Ishikawa (cell line): ENCODE measurements around the gene GRK3.
A peak's percentile ranks its signal among the peaks of the same experiment; 100 is the strongest.

Source experiments
- CEBPB ChIP-seq: IDR thresholded peaks from 2 replicates; pipeline ENCODE4 v1.6.1; 2012
- CREB1 ChIP-seq: IDR thresholded peaks from 2 replicates; pipeline ENCODE4 v1.6.1; 2012; ENCODE audit warnings: low read depth
- EGR1 ChIP-seq: IDR thresholded peaks from 2 replicates; pipeline ENCODE4 v1.6.1; 2012
- EP300 ChIP-seq: IDR thresholded peaks from 2 replicates; pipeline ENCODE4 v1.6.1; 2012; ENCODE audit warnings: borderline replicate concordance
- FOXM1 ChIP-seq: IDR thresholded peaks from 2 replicates; pipeline ENCODE4 v1.6.1; 2012; ENCODE audit warnings: low read depth, borderline replicate concordance
- NFIC ChIP-seq: IDR thresholded peaks from 2 replicates; pipeline ENCODE4 v1.6.1; 2012
- RAD21 ChIP-seq: IDR thresholded peaks from 2 replicates; pipeline ENCODE4 v1.6.1; 2012; ENCODE audit warnings: low read depth
- TAF1 ChIP-seq: IDR thresholded peaks from 2 replicates; pipeline ENCODE4 v1.6.1; 2012; ENCODE audit warnings: low read depth, mild to moderate bottlenecking
- TCF12 ChIP-seq: IDR thresholded peaks from 2 replicates; pipeline ENCODE4 v1.6.1; 2012; ENCODE audit warnings: low read depth
- TEAD4 ChIP-seq: IDR thresholded peaks from 2 replicates; pipeline ENCODE4 v1.6.1; 2012
- YY1 ChIP-seq: IDR thresholded peaks from 2 replicates; pipeline ENCODE4 v1.6.1; 2012; ENCODE audit warnings: low read depth
- ZBTB7A ChIP-seq: IDR thresholded peaks from 2 replicates; pipeline ENCODE4 v1.6.1; 2012; ENCODE audit warnings: low read depth
- TF ChIP-seq, protein P1 (sequence below): IDR thresholded peaks from 2 replicates; pipeline ENCODE4 v1.6.1; 2012; ENCODE audit warnings: low read depth, mild to moderate bottlenecking
- TF ChIP-seq, protein P2 (sequence below): IDR thresholded peaks from 2 replicates; pipeline ENCODE4 v1.6.1; 2012
- TF ChIP-seq, protein P3 (sequence below): IDR thresholded peaks from 2 replicates; pipeline ENCODE4 v1.6.1; 2012

Gene GRK3

GRCh38 chr22:25774575-25775026 is 210.1 kb downstream of the GRK3 start:
- TF ChIP-seq CREB1 (no peak), RAD21 (peak; percentile 62)

DNA sequence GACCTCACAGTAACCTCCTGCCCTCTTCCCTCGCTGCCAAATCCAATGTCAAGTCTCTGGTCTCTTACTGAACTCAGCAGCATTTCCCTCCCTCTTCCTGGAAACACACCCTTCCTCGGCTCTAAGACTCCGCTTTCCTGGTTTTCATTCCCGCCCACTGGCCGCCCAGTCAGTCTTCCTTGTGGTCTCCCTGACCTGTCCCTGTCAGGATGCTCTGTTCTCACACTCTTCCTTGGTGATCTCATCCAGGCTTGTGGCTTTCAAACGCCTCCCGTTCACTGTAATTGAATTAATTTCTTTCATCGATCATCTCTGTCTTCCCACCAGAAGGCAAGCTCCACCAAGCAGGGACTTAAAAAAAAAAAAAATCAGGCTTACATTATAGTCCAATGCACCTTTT is 211.1 kb downstream of the GRK3 start:
- no peak for TF ChIP-seq RAD21
- TF ChIP-seq, protein P1, sequence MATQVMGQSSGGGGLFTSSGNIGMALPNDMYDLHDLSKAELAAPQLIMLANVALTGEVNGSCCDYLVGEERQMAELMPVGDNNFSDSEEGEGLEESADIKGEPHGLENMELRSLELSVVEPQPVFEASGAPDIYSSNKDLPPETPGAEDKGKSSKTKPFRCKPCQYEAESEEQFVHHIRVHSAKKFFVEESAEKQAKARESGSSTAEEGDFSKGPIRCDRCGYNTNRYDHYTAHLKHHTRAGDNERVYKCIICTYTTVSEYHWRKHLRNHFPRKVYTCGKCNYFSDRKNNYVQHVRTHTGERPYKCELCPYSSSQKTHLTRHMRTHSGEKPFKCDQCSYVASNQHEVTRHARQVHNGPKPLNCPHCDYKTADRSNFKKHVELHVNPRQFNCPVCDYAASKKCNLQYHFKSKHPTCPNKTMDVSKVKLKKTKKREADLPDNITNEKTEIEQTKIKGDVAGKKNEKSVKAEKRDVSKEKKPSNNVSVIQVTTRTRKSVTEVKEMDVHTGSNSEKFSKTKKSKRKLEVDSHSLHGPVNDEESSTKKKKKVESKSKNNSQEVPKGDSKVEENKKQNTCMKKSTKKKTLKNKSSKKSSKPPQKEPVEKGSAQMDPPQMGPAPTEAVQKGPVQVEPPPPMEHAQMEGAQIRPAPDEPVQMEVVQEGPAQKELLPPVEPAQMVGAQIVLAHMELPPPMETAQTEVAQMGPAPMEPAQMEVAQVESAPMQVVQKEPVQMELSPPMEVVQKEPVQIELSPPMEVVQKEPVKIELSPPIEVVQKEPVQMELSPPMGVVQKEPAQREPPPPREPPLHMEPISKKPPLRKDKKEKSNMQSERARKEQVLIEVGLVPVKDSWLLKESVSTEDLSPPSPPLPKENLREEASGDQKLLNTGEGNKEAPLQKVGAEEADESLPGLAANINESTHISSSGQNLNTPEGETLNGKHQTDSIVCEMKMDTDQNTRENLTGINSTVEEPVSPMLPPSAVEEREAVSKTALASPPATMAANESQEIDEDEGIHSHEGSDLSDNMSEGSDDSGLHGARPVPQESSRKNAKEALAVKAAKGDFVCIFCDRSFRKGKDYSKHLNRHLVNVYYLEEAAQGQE = no peak
- no peak for TF ChIP-seq CREB1
- TF ChIP-seq YY1 = no peak
- TF ChIP-seq TCF12 = no peak
- TF ChIP-seq EGR1 = no peak
- no peak for TF ChIP-seq TEAD4
- TF ChIP-seq, protein P2, sequence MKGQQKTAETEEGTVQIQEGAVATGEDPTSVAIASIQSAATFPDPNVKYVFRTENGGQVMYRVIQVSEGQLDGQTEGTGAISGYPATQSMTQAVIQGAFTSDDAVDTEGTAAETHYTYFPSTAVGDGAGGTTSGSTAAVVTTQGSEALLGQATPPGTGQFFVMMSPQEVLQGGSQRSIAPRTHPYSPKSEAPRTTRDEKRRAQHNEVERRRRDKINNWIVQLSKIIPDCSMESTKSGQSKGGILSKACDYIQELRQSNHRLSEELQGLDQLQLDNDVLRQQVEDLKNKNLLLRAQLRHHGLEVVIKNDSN = no peak
- no peak for TF ChIP-seq ZBTB7A
- TF ChIP-seq EP300 = no peak
- no peak for TF ChIP-seq NFIC
- TF ChIP-seq, protein P3, sequence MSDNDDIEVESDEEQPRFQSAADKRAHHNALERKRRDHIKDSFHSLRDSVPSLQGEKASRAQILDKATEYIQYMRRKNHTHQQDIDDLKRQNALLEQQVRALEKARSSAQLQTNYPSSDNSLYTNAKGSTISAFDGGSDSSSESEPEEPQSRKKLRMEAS = no peak
- TF ChIP-seq TAF1 = no peak
- TF ChIP-seq CEBPB = no peak
- TF ChIP-seq FOXM1 = no peak

DNA sequence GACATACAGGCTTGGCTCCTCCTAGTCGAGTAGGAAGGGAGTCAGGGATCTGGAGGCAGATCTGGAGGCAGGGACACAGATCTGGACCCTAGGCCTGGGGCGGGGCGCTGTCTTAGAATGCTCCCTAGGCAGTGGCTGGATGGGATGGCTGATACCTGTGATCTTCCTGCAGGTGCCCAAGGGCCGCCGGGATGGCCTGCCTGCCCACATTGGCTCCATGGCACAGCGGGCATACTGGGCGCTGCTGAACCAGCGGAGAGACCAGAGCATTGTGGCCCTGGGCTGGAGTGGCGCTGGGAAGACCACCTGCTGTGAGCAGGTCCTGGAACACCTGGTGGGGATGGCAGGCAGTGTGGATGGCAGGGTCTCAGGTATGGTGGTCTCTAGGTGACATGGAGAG is 212.9 kb downstream of the GRK3 start:
- TF ChIP-seq NFIC (no peak), EP300 (no peak), FOXM1 (no peak)
- TF ChIP-seq, protein P2 = no peak
- TF ChIP-seq, protein P1 = no peak
- TF ChIP-seq, protein P3 = no peak

DNA sequence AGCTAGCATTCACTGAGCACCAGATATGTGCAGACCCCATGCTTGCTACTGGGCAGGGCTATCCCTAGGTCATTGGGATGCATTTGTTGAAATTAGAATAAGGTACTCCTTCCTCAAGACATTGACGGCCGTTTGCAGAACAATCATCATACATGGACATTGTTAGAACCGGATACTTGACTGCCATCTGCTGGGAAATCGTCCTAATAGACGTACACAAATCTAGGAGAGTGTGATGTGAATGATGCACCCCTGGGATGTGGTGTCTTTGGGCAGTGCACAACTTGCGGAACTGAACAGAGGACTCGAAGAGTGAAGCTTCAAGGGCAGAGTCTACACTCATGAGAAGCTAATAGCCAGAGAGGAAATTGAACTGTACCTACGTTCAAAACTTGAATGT is 213.4 kb downstream of the GRK3 start:
- TF ChIP-seq ZBTB7A (no peak), TAF1 (no peak), RAD21 (peak; percentile 41), EP300 (no peak)
